ENCODE results near the gene INF2.

DNA sequence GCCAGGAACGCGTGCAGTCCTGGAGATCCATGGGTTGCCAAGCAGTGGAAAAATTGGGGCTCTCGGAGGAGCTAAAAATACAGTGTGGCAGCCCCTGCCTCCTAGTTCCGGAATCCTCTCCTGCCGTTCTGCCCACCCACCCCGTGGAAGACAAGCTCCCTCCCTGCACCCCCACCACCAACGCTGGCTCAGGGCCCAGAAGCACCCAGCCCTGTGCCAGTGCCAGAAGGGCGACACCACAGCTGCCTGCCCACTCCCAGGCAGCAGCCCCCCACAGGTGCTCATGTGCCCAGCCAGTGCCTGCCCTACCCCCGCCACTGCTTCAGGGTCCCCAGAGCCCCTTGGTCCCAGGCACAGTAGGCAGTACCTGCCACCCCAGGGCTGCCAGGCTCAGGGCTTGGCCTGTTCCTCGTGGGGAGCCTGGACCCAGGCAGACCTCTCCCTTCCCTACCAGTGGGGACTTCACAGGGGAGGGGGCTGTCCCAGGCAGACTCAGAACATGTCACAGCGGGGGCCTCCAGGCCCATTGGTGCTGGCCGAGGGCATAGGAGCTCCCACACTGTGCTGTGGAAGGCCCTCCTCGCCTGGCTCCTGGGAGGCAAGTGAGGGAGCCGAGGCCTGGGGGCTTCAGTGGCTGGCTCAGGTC, 7.4 kb downstream of the INF2 start:
- no peak for TF ChIP-seq SP1 (IDR thresholded peaks at IDR 0.05)
- TF ChIP-seq ELF4 (IDR thresholded peaks at IDR 0.05) = no peak
- TF ChIP-seq BHLHE40 (IDR thresholded peaks at IDR 0.05; ENCODE audit: borderline replicate concordance) = no peak
- no peak for TF ChIP-seq SUZ12 (IDR thresholded peaks at IDR 0.05)
- TF ChIP-seq, protein P1, sequence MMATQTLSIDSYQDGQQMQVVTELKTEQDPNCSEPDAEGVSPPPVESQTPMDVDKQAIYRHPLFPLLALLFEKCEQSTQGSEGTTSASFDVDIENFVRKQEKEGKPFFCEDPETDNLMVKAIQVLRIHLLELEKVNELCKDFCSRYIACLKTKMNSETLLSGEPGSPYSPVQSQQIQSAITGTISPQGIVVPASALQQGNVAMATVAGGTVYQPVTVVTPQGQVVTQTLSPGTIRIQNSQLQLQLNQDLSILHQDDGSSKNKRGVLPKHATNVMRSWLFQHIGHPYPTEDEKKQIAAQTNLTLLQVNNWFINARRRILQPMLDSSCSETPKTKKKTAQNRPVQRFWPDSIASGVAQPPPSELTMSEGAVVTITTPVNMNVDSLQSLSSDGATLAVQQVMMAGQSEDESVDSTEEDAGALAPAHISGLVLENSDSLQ (IDR thresholded peaks at IDR 0.05) = no peak

Measured in HEK293T (cell line).